Loucy (cell line): ENCODE measurements around the gene METTL5.

ENCODE experiments used
- H2AFZ ChIP-seq: fragments of 200-600 bp; sonication (generic); 2 replicates; pipeline ENCODE4 v1.6.0; 2016; ENCODE audit warnings: antibody characterized with exemption, mild to moderate bottlenecking, low read length, moderate library complexity
- H3F3A ChIP-seq: fragments of 200-600 bp; 2 replicates; pipeline ENCODE4 v1.6.0; 2016; ENCODE audit warnings: antibody characterized with exemption, low read depth, mild to moderate bottlenecking
- H3K27me3 ChIP-seq: fragments of 200-600 bp; sonication (generic); 2 replicates; pipeline ENCODE4 v1.6.1; 2014; ENCODE audit warnings: low read length, mild to moderate bottlenecking; ENCODE audit not compliant: insufficient read depth, poor library complexity, severe bottlenecking
- H3K36me3 ChIP-seq: fragments of 200-600 bp; sonication (generic); 2 replicates; pipeline ENCODE4 v1.6.1; 2016; ENCODE audit warnings: low read length; ENCODE audit not compliant: insufficient read depth
- H3K4me1 ChIP-seq: fragments of 200-600 bp; sonication (generic); 2 replicates; pipeline ENCODE4 v1.5.1; 2014; ENCODE audit warnings: low read length, mild to moderate bottlenecking; ENCODE audit not compliant: insufficient read depth, poor library complexity, severe bottlenecking
- H3K4me2 ChIP-seq: fragments of 200-600 bp; sonication (generic); 2 replicates; pipeline ENCODE4 v1.6.0; 2014; ENCODE audit warnings: antibody characterized with exemption, low read length, low read depth, mild to moderate bottlenecking; ENCODE audit not compliant: poor library complexity, severe bottlenecking
- H3K4me3 ChIP-seq: fragments of 200-600 bp; sonication (generic); 2 replicates; pipeline ENCODE4 v1.5.1; 2014; ENCODE audit warnings: low read length, mild to moderate bottlenecking, mixed read lengths; ENCODE audit not compliant: poor library complexity, severe bottlenecking
- H3K79me2 ChIP-seq: fragments of 200-600 bp; sonication (generic); 2 replicates; pipeline ENCODE4 v1.6.1; 2014; ENCODE audit warnings: low read length; ENCODE audit not compliant: insufficient read depth
- H3K9ac ChIP-seq: fragments of 200-600 bp; sonication (generic); 2 replicates; pipeline ENCODE4 v1.6.0; 2014; ENCODE audit warnings: mild to moderate bottlenecking, low read depth, low read length, moderate library complexity; ENCODE audit not compliant: poor library complexity, severe bottlenecking
- H3K9me2 ChIP-seq: fragments of 200-600 bp; sonication (generic); replicated peaks from 2 replicates; pipeline ENCODE4 v1.6.1; 2016; ENCODE audit warnings: low read depth, low read length, mixed read lengths
- H3K9me3 ChIP-seq: fragments of 200-600 bp; sonication (generic); 2 replicates; pipeline ENCODE4 v1.6.1; 2014; ENCODE audit warnings: mild to moderate bottlenecking, antibody characterized with exemption, low read length, low read depth; ENCODE audit not compliant: insufficient read depth
- H4K20me1 ChIP-seq: fragments of 200-600 bp; sonication (generic); 2 replicates; pipeline ENCODE4 v1.6.0; 2014; ENCODE audit warnings: antibody characterized with exemption, low read length, mild to moderate bottlenecking; ENCODE audit not compliant: insufficient read depth, poor library complexity, severe bottlenecking
- CTCF ChIP-seq: fragments of 200-600 bp; sonication (generic); conservative IDR thresholded peaks from 2 replicates; pipeline ENCODE4 v1.5.1; 2014; ENCODE audit warnings: mild to moderate bottlenecking, antibody characterized with exemption, low read length
- EZH2phosphoT487 ChIP-seq: fragments of 200-600 bp; IDR thresholded peaks from 2 replicates; pipeline ENCODE4 v1.6.1; 2018; ENCODE audit warnings: antibody characterized with exemption, mild to moderate bottlenecking, moderate library complexity, borderline replicate concordance

METTL5 gene

GRCh38 chr2:169828141-169828811, 3.6 kb upstream of the METTL5 start:
- no peaks in the 10 kb centered on the region for H3K9me2 ChIP-seq
- peak overlapping the region; percentile 87 for H3K4me3 ChIP-seq
- no peaks in the 10 kb centered on the region; the same call in 1 of the 2 replicates for H3F3A ChIP-seq
- H3K27me3 ChIP-seq = no peaks in the 10 kb centered on the region
- peak overlapping the region; percentile 73 for H3K9ac ChIP-seq
- peak overlapping the region; percentile 62; the same call in 1 of the 2 replicates for H2AFZ ChIP-seq
- peak overlapping the region; percentile 74 for H3K4me2 ChIP-seq
- H3K9me3 ChIP-seq = no peaks in the 10 kb centered on the region
- peaks cover 36% of the 10 kb centered on the region for H4K20me1 ChIP-seq
- H3K36me3 ChIP-seq = no peaks in the 10 kb centered on the region
- peaks cover 45% of the 10 kb centered on the region for H3K4me1 ChIP-seq
- peaks cover 69% of the 10 kb centered on the region for H3K79me2 ChIP-seq
- TF ChIP-seq EZH2phosphoT487 = no peak
- no peak for TF ChIP-seq CTCF

- TF ChIP-seq EZH2phosphoT487 (no peak), CTCF (no peak)
- Histone ChIP-seq H3K36me3 (no peaks in the 10 kb centered on the region), H3F3A (no peaks in the 10 kb centered on the region; the same call in 1 of the 2 replicates), H3K79me2 (peaks cover 69% of the 10 kb centered on the region), H3K9me2 (no peaks in the 10 kb centered on the region), H3K9ac (peak within 1 kb of the TSS; percentile 73), H3K4me1 (peaks cover 47% of the 10 kb centered on the region), H3K9me3 (no peaks in the 10 kb centered on the region), H2AFZ (peak within 1 kb of the TSS; percentile 77), H3K27me3 (no peaks in the 10 kb centered on the region), H4K20me1 (peaks cover 36% of the 10 kb centered on the region), H3K4me3 (peak within 1 kb of the TSS; percentile 87), H3K4me2 (peak within 1 kb of the TSS; percentile 74)
These were observed 2.8 kb upstream of the METTL5 start, which contains the start of gene UBR3 for GRCh38 chr2:169827272-169828140. Gene UBR3, plus strand, starts transcription at chr2:169827454. Its CDS starts 54 bp downstream, at chr2:169827508.

- H3K9me3 ChIP-seq = no peaks in the 10 kb centered on the region
- H3K36me3 ChIP-seq = no peaks in the 10 kb centered on the region
- no peaks in the 10 kb centered on the region for H3K27me3 ChIP-seq
- H4K20me1 ChIP-seq = peaks cover 18% of the 10 kb centered on the region
- peak overlapping the region; percentile 99 for H3K4me2 ChIP-seq
- H3K4me3 ChIP-seq = peak overlapping the region; percentile 87
- peak overlapping the region; percentile 84 for H3K9ac ChIP-seq
- peaks cover 55% of the 10 kb centered on the region for H3K4me1 ChIP-seq
- peaks cover 55% of the 10 kb centered on the region for H3K79me2 ChIP-seq
- H3F3A ChIP-seq = no peaks in the 10 kb centered on the region; the same call in 1 of the 2 replicates
- TF ChIP-seq CTCF (no peak), EZH2phosphoT487 (no peak)
- H2AFZ ChIP-seq = peak overlapping the region; percentile 95
- no peaks in the 10 kb centered on the region for H3K9me2 ChIP-seq
These were observed 721 bp downstream of the METTL5 start for GRCh38 chr2:169823996-169824372.
